ENCODE results near the gene SIAH3.
"Not testable (repeated sequence)": the region's sequence is repeated elsewhere in the genome, so short reads cannot be mapped to it uniquely, and the experiment has no call there.

Gene SIAH3

DNA sequence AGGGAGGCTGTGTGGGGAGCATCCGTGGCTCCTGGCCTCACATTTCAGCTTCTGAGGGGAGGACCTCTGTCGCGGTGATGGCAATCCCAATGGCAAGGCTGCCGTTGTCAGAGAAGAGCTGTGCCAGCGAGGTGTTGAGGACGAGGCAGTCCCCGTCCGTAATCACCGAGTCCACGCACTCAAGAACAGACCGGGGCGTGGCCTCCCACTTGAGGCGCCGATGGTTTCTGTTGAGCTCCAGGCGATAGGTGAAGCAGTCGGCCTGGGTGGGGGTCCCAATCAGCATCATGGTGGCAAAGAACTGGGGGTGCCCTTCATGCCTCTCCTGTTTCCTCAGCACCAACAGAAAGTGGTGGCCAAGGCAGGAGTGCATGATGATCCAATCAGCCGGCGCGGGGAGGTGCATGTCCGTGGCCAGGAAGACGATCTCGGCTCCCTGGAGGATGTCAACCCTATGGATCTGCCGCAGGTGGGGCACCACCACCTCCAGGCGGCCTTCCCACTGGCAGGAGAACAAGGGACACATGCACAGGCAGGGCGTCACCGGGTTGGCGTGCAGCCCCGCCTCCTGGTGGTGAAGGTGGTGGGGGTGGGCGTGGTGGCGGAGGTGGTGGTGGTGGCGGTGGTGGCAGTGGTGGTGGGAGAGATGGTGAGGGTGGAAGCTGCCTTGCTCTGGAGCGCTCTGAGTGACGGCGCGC is 68.1 kb downstream of the SIAH3 start:
- DNase-seq (ENCODE audit: low read depth in 2 of 3, low spot score in 1 of 3): no peak

DNA sequence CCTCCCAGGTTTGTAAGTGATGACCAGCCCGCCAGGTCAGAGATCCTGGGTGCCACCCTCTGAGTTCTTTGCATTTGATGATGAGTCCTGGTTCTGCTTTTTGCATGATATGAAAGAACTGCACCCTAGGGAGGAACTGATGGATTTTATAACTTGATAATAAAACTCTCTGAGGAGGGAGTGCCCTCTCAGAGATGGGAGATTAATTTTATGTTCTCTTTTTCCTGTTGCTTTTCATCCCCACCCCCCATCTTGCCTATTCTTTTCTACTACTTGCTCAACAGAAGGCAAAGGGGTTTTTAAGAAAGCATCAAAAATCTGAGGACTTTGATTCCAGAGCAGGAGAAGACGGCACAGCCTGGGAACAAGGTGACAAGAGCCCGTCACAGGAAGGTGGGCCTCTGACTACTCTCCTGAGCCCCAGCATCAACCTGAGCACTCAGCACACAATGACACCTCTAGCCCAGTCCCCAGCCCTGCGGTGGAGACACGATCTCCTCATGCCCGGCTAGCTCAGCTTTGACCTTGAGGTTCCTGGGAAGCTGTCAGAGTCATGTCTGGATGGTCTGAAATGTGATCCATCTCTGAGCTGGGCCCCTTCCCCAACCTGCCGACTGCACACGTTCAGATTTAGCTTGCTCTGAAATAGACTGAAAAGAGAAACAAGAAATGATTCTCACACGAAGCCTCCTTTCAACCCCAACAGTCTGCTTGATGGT is 69.1 kb downstream of the SIAH3 start:
- DNase-seq (ENCODE audit: low read depth in 2 of 3, low spot score in 1 of 3): no peak

DNA sequence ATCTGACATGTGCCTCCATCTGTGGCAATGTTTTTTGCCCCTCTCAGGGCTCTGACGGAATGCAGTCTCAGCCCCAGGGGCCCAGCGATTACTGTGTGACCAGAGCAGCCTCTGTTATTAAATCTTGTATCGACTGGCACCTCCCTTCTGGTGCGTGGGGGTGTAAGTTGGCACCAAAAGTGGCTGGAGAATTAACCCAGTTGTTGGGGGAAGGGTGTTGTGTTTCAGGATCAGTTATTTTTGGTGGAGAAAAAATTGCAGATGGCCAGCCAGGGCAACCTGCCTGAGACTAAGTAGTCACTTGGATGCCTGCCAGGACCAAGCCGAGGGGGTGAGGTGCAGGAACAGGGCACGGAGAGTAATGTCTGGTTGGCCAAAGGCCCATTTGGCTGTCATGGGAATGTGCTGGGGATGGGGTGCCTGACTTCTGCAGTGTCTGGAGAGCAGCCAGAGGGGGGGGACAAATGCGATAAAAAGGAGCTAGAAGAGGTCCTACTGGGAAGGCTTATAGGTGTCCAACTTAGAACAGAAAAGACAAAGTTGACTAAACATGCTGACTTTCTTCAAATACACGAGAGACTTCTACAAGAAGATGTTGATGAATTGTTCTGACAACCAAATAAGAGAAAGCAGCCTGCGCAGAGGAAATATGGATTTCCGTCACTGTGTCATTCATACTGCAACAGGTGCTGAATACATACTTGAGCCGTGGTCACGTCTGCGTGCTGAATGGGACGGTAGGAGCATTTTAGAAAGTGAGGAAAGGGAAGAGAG is 69.8 kb downstream of the SIAH3 start:
- DNase-seq (ENCODE audit: low read depth in 2 of 3, low spot score in 1 of 3): no peak

DNA sequence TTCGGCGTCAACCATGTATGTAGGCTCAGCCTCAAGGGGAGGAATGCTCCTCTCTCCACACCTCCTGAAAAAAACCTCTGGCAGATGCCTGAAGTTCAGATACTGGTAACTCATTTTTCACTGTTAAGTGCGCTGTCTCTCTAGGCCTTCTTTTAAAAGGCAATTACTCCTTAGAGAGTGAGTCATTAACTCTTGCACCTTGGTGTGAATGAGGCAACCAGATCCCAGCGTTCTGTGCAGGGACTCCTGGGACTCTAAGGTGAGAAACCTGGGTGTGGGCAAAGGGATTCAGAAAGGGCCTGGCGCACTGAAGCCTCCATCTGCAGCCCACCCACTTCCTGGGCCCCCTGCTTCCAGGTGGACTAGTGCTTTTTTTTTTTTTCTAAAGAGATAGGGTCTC is 71.7 kb downstream of the SIAH3 start:
- no peak for DNase-seq (ENCODE audit: low read depth in 2 of 3, low spot score in 1 of 3)

DNA sequence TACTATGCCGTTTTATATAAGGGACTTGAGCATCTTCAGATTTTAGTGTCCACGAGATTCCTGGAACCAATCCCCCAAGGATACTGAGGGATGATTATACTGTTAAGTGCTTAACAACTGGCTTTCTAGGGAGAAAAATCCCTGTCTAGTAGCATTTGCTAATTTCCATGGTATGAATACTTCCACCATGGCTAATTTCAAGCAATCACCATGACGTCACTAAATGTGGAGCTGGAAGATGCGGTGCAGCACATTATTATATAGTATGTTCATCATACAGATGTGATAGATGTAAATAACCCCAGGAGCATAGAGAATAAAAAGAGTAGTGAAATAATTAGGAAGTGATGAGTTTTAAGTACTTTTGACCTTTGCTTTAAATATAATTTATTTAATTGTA is 72.7 kb downstream of the SIAH3 start:
- DNase-seq (ENCODE audit: low read depth in 2 of 3, low spot score in 1 of 3): no peak

DNA sequence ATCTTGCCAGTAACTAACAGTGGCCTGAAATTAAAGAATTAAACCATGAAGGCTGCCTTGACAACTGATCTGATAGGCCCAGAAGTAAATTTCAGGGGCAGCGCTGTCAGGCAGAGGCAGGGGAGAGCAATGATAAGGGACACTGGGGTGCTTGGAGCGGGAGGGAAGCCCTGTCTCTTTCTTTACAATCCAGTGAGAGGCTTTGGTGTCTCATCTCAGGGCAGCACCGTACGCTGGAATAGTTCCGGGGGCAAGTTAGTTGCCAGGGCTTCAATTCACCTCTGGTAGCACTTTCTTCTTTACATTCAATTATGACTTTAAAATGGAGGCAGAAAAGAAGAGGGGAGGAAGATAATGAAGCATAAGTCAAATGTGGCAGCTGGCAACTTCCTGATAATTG is 74.8 kb downstream of the SIAH3 start:
- DNase-seq (ENCODE audit: low read depth in 2 of 3, low spot score in 1 of 3): no peak

DNA sequence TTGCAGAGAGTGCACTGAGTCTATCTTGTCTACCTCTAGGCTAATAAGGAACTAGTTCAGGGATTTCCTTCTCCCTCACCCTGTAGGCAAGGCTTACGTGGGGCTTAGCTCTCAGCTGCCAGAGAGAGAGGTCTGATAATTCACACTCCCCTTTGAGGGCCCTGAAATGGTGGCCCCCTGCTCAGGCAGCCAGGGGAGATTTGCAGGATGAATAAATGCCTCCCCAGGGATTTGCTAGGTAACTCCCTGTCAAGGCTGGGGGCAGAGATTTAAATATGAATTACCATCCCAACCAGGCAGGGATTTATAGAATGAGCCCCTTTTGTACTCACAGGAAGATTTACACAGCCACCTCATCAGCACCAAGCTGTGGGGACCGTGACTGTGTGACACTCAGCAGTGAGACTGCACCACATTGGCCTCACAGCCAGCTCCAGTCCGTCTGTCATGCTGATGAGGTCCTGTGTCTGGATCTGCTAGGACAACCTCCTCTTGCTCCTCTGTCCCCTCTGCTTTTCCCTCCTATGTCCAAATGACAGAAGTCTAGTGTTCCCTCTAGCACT is 76.1 kb downstream of the SIAH3 start:
- DNase-seq (ENCODE audit: low read depth in 2 of 3, low spot score in 1 of 3): no peak

DNA sequence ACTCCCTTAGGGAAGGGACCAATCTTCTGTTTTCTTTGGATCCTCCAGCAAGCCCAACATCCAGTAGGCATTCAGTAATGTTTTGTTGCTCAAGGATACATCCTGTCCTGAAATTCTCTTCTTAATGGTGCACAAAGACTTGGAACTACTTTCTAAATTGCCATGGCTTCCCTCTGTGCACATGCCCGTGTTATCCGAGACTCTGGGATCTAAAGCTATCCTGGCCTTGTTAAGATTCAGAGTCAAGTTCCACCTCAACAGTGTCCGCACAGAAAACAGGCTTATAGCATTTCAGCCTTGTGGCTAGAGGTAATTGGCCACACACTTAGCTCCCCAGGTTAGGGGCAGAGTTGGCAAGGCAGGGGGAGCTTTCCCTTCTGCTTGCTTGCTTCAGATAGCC is 77.6 kb downstream of the SIAH3 start:
- no peak for DNase-seq (ENCODE audit: low read depth in 2 of 3, low spot score in 1 of 3)

DNA sequence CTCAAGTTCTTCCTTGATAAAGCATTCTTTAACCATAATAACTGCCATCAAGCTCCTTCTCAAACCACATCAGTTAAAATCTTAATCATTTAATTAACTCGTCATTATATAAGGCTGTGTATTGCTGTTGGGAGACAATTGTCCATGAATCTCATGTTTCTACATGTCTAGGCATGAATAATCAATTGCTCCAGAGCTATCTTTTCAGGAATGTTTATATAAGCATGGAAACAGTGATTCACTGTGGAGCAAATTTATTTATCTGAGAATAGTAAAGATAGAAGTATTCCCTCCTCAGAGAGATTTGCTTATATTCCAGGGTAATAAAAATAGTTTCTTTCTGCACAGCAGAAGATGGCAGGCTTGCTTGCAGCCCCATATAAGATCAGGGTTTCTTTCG is 78.3 kb downstream of the SIAH3 start:
- DNase-seq (ENCODE audit: low read depth in 2 of 3, low spot score in 1 of 3): no peak

DNA sequence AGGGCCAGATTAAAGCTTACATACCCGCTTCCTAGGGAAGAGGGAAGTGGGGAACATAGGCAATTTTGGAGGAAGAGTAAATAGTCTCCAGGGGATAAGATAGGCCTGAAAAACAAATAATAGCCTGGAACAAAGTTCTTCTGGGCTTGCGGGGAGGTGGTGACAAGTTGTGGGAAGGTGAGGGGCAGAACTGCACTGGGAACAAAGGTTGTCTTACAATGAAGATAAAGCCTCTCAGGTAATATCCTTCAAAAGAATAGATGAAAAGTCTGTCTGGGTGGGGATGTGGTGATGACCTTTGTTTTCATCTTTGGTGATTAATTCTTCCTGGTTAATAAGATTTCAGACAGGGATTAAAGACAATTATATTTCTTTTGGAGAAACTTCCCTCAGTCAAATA is 80.7 kb downstream of the SIAH3 start:
- no peak for DNase-seq (ENCODE audit: low read depth in 2 of 3, low spot score in 1 of 3)

DNA sequence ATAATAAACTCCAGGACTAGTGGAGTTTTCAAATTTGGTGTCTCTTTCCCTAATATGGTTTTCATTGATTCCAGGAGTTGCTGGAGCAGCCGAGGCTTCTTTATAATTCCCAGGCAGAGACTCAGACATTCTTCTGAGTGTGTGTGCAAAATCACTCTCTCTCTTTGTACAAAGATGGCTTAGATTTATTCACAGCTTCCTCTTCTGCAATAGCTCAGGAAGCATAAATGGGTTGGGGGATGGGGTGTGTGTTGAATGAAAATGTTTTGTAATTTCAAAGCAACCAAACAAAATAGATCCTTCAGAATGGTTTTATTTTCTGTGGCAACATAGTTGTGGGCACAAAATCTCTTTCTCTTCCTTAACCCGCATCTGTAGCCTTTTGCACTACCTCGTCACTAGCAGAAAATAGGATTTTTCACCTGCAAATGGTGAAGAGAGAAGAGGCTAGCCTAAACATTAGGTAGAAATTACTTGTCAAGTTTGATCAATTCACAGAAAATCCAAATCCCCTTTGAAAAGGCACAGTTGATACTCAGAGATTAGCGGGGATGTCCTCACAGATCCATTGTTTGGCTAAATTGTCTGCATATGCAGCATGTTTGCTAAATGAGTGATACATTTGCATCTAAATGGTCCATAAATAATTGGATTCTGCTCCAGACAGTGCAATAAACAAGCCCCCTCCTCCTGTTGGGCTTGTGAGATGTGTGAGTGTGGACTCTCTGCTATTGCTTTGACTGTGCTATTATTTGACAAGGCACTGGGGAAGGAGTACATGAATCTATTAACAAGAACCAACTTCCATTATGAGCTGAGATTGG is 82.7 kb downstream of the SIAH3 start:
- DNase-seq (ENCODE audit: low read depth in 2 of 3, low spot score in 1 of 3): no peak

DNA sequence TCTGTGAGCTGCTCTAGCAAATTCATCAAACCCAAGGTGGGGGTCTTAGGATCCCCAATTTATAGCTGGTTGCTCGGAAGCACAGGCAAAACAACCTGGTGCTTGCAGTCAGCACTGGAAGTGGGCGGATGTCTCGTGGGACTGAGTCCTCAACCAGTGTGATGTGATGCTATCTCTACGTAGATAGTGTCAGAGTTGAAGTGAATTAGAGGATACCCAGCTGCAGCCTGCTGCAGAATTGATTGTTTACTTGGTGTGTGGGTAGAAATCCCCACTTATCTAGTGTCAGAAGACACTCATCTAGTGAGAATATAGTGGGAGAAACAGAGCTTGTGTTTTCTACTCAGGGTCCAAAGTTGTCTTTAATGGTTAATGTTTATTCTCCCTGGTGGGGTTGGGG is 86.1 kb downstream of the SIAH3 start:
- no peak for DNase-seq (ENCODE audit: low read depth in 2 of 3, low spot score in 1 of 3)

DNA sequence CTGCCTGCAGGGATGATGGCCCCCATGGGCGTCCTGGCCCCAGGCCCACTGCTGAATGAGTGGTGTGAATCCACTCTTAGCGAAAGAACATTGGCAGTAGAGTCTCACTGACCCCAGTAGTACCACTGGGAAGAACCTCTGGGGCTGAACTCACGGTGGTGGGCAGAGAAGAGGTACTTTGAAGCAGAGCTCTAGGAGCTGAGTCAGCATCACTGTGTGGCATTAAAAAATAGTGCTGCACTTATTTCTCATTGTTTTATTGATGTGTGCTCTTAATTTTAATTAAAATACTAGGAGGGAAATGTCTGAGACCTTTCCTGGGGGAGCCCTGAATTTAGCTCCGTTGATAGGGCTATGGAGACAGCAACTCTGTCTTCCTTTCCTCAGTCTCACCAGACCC is 88.1 kb downstream of the SIAH3 start:
- DNase-seq (ENCODE audit: low read depth in 2 of 3, low spot score in 1 of 3): no peak

DNA sequence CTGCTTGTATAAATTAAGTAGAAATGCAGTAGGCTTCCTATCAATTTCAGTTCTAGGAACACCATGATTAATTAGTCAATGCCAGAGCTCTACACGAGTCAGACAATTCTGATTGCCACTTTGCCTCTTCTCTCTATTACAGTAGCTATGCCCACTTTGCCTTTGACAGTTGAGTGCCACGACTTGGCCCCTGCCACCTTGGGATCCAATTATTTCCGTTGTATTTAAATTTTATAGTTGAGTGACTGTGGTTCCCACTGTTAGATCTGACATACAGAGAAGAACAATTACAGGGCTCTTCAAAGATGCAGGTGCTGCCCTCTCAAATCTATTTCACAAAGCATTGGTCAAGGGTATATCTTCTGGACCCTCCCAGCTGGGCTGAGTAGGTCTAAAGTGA is 94.0 kb downstream of the SIAH3 start:
- not testable (repeated sequence) for DNase-seq (ENCODE audit: low read depth in 2 of 3, low spot score in 1 of 3)

DNA sequence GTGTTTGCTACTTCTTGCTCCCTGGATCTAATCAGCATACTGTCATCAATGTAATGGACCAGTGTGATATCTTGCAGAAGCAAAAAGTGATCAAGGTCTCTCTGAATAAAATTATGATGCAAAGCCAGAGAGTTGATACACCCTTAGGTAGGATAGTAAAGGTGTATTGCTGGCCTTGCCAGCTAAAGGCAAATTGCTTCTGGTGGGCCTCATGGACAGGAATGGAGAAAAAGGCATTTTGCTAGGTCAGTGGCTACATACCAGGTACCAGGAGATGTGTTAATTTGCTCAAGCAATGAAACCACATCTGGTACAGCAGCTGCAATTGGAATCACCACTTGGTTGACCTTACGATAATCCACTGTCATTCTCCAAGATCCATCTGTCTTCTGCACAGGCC is 95.1 kb downstream of the SIAH3 start:
- DNase-seq (ENCODE audit: low read depth in 2 of 3, low spot score in 1 of 3): not testable (repeated sequence)

DNA sequence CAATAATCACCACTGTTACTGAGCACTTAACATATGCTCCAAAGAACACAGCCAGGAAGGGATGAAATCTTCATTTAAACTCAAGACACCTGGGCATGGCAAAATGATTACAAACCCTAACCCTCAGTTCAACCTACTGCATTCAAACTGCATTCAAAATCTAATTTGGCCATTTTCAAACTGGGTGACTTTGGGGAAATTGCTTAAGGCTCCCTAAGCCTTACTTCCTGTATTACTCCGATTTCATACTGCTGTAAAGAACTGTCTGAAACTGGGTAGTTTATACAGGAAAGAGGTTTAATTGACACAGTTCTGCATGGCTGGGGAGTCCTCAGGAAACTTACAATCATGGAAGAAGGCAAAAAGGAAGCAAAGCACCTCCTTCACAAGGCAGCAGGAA is 99.0 kb downstream of the SIAH3 start:
- DNase-seq (ENCODE audit: low read depth in 2 of 3, low spot score in 1 of 3): no peak

DNA sequence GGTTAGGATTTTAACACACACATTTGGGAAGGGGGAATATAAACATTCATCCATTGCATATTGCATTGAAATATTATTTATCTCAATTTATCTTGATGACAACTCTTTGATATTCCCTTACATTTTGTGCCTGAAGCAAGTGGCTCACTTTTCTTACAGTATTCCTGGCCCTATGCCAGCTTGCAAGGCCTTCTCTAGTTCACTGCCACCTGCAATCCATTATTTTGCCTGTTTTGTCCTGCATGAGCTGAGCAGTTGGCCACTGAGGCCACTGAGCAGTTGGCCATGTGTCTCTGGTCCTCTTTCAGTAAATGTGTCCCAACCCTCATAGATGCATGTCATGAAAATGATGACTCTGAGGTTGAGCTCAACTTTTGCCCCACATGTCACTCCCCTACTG is 99.7 kb downstream of the SIAH3 start:
- DNase-seq (ENCODE audit: low read depth in 2 of 3, low spot score in 1 of 3): no peak

DNA sequence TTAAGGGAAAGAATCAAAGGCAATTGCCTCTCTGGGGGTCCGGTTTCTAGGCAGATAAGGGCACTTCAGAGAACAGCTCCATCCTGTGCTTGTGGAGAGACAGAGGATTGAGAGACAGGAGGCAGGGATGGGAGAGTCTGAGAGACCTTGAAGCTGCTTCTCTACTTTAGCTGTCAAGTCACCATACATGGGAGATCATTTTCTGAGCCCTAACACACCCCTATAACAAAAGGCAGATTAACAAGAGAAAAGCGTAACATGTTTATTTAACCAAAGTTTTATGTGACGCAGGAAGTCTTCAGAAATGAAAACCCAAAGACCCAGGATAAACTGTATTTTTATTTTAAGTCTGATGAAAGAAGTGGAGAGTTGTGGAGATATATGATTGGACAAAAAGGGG is 101.0 kb downstream of the SIAH3 start:
- DNase-seq (ENCODE audit: low read depth in 2 of 3, low spot score in 1 of 3): no peak

DNA sequence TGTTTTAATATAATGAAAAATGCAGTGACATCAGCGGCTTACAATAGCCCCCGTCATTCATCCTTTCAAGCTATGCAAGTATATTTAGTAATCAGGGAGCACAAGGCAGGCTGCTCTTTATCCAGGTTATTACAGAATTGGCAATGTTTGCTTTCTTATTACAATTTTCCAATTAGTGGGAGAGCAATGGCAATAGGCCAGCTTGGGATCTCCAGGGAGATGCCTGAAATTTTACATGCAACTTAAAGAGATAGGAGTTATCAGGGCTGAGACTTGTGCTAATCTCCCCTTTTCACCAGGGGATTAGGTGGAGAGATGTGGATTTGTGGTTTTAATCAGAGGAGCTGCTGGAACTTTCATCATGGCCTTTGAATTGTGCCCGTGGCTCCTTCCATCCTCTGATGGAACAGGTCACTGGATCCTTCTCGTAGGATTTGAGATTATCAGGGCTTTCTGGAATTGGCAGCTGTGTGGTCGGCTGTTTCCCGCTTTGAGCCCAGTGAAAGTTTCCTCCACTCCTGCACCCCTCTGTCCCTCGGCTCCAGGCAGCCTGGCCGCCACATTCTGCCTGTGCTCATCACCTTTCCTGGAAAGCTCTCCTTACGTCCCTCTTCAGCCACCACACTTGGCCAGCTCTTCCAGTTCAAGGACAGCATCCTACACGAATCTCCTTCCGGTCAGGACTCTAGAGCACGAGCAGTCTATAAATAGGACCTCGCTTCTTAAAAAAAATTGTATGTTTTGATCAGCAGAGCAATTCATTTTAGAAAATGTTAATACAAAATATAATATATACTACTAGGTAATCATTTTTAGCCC is 102.4 kb downstream of the SIAH3 start:
- DNase-seq (ENCODE audit: low read depth in 2 of 3, low spot score in 1 of 3): no peak

DNA sequence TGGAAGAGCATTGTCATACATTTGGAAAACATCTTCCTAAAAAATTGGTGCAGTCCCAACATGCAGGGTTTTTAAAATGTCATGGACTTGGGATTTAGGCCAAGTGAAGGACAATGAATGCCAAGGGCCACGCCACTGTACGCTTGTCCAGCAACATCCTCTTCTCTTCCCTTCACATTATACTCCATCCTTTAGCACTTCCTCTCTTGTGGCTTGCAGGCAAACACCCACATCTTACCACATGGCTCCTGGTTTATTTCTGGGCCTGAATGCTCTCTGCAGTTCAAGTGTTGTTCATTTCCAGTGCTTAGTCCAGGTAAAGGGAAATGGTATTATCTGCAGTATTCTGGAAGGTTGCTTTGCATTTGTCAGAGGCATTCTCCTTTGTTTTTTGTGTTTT is 104.5 kb downstream of the SIAH3 start:
- no peak for DNase-seq (ENCODE audit: low read depth in 2 of 3, low spot score in 1 of 3)
